Neural progenitor cell (in vitro differentiated cells): ENCODE data around the gene BACE2.

Experiments
- CTCF ChIP-seq: fragments of 200-600 bp; sonication (generic); IDR thresholded peaks from 2 replicates; pipeline ENCODE4 v1.5.1; 2017; ENCODE audit warnings: antibody characterized with exemption, mild to moderate bottlenecking
- EZH2phosphoT487 ChIP-seq: fragments of 200-600 bp; sonication (generic); IDR thresholded peaks from 2 replicates; pipeline ENCODE4 v1.6.1; 2017; ENCODE audit warnings: antibody characterized with exemption

GRCh38 chr21:41217671-41218385 lies 49.9 kb downstream of the BACE2 start:
- TF ChIP-seq CTCF (no peak), EZH2phosphoT487 (no peak)
